ENCODE results near the gene TNNT2.

DNA sequence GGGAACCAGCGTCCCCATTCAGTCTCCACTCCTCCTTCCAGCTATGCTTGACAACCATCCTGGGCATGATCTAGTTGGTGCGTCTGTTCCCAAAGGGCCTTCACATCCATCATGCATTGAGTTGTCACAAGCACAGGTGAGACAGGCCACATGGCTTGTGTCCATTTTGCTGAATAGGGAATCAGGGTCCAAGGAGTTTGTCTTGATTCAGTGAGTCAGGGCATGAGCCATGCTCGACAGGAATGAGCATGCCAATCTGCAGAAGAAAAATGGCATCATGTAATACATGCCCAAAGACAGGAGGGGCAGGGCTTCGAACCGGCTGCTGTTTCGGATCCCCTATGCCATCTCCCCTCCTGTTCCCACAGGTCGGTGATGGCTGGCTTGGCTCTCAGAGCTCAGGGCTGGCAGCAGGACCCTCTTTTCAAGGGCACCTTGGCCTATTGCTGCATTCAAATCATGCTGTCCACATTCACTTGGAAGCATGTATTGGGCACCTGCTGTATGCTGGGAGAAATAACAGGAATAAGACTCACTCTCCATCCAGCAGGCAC, 49.7 kb downstream of the TNNT2 start:
- TF ChIP-seq, protein P1, sequence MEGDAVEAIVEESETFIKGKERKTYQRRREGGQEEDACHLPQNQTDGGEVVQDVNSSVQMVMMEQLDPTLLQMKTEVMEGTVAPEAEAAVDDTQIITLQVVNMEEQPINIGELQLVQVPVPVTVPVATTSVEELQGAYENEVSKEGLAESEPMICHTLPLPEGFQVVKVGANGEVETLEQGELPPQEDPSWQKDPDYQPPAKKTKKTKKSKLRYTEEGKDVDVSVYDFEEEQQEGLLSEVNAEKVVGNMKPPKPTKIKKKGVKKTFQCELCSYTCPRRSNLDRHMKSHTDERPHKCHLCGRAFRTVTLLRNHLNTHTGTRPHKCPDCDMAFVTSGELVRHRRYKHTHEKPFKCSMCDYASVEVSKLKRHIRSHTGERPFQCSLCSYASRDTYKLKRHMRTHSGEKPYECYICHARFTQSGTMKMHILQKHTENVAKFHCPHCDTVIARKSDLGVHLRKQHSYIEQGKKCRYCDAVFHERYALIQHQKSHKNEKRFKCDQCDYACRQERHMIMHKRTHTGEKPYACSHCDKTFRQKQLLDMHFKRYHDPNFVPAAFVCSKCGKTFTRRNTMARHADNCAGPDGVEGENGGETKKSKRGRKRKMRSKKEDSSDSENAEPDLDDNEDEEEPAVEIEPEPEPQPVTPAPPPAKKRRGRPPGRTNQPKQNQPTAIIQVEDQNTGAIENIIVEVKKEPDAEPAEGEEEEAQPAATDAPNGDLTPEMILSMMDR (IDR thresholded peaks at IDR 0.05), result no peak
- TF ChIP-seq EP300 (IDR thresholded peaks at IDR 0.05), result no peak
- no peak for TF ChIP-seq POLR2A (IDR thresholded peaks at IDR 0.05)

All from tibial nerve (tissue), 4 donors.